CD4-positive, alpha-beta T cell (primary cell): ENCODE data around the gene AAK1. TPM values are rescaled to one million over a fixed set of nuclear protein-coding genes. Genes with fewer than 3 reads are reported as not detected.
A peak's percentile ranks its signal among the peaks of the same experiment; 100 is the strongest.

ENCODE experiments used
- ATAC-seq: fragments of 200-7000 bp; cut with Tn5 transposase; one replicate; pipeline ENCODE4 v1.10.0; 2022; ENCODE audit warnings: mild to moderate bottlenecking; ENCODE audit not compliant: poor library complexity
- CTCF ChIA-PET: fragments of 350-600 bp; sonication (Branson Sonifier 250); formaldehyde crosslinking; loops from one replicate; lab custom pipeline; 2021; ENCODE audit warnings: antibody characterized with exemption, inconsistent platforms; lab: Charles Lee
- POLR2A ChIA-PET: fragments of 350-600 bp; sonication (Branson Sonifier 250); formaldehyde crosslinking; loops from one replicate; lab custom pipeline; 2021; ENCODE audit warnings: antibody characterized with exemption, inconsistent platforms; lab: Charles Lee
- DNase-seq, 14 experiments: peaks; one replicate each; pipeline ENCODE4 v3.0.0-alpha.2; 2013 to 2020; ENCODE audit warnings: mixed read lengths in 2 of 14
- H3K27ac ChIP-seq, 2 donors: one replicate each; pipeline versions ENCODE4 v1.5.1 to v1.7.0; 2013; ENCODE audit warnings: low read length in 2 of 2, low read depth in 1 of 2, mild to moderate bottlenecking in 1 of 2
- H3K27me3 ChIP-seq, 2 experiments: 1 replicate in 1 of 2; 2 replicates in 1 of 2; pipeline versions ENCODE4 v1.6.1 to v1.7.0; 2013; ENCODE audit warnings: low read length in 2 of 2, control low read depth in 1 of 2, mild to moderate bottlenecking in 1 of 2, moderate library complexity in 1 of 2; ENCODE audit not compliant: insufficient read depth in 2 of 2, control insufficient read depth in 1 of 2
- H3K36me3 ChIP-seq: one replicate; pipeline ENCODE4 v1.6.1; 2013; ENCODE audit warnings: low read length, control low read depth; ENCODE audit not compliant: insufficient read depth
- H3K4me1 ChIP-seq: one replicate; pipeline ENCODE4 v1.6.1; 2013; ENCODE audit warnings: low read length, control low read depth; ENCODE audit not compliant: insufficient read depth
- H3K4me3 ChIP-seq: one replicate; pipeline ENCODE4 v1.5.1; 2013; ENCODE audit warnings: mild to moderate bottlenecking, low read length, moderate library complexity
- H3K9me3 ChIP-seq, 2 experiments: 1 replicate in 1 of 2; 2 replicates in 1 of 2; pipeline versions ENCODE4 v1.6.1 to v1.7.0; 2013; ENCODE audit warnings: low read length in 2 of 2, mild to moderate bottlenecking in 2 of 2, control low read depth in 1 of 2, moderate library complexity in 1 of 2; ENCODE audit not compliant: control insufficient read depth in 1 of 2, insufficient read depth in 1 of 2
- H3K27ac Mint-ChIP-seq: one replicate; pipeline ENCODE4 v1.8.0; 2020; ENCODE audit warnings: mixed read lengths
- H3K27me3 Mint-ChIP-seq: one replicate; pipeline ENCODE4 v1.8.0; 2021; ENCODE audit warnings: mixed read lengths
- H3K36me3 Mint-ChIP-seq: one replicate; pipeline ENCODE4 v1.8.0; 2021; ENCODE audit warnings: low read depth, mixed read lengths
- H3K4me1 Mint-ChIP-seq: one replicate; pipeline ENCODE4 v1.8.0; 2021; ENCODE audit warnings: low read depth, mixed read lengths
- H3K4me3 Mint-ChIP-seq: one replicate; pipeline ENCODE4 v1.8.0; 2020; ENCODE audit warnings: mild to moderate bottlenecking, mixed read lengths
- H3K9me3 Mint-ChIP-seq: one replicate; pipeline ENCODE4 v1.8.0; 2020; ENCODE audit warnings: mixed read lengths
- CTCF ChIP-seq: fragments of 200-600 bp; IDR thresholded peaks from one replicate; pipeline ENCODE4 v1.8.0; 2022; ENCODE audit warnings: antibody characterized with exemption, mild to moderate bottlenecking
- intact Hi-C, 2 experiments: fragments of 100-400 bp; cut with DNase I in 1 of 2; cut with micrococcal nuclease in 1 of 2; formaldehyde crosslinking; loops; one replicate each; pipeline versions ENCODE4 v1.15.1 to v1.9.0; 2023 to 2025; cut with DNase I, micrococcal nuclease
- total RNA-seq, 174 experiments: library from RNA in 2 of 174; stranded (reverse) in 2 of 174; gene quantifications; one replicate each; pipeline ENCODE4 v1.2.3 and lab custom pipeline; 2021 to 2026

AAK1 gene
- total RNA-seq, 2 experiments from 2014 or later: 201 to 208 TPM

GRCh38 chr2:69583321-69583833 is 60.2 kb downstream of the AAK1 start:
- H3K36me3 ChIP-seq: peaks cover 5% of the 10 kb centered on the region
- no peak for TF ChIP-seq CTCF
- intact Hi-C loops: loop anchor here in 1 of 2 experiments (5.0 kb wide), 1 partner anchor 34 kb away; no protein-coding TSS in a partner anchor
- DNase-seq (no peak), ATAC-seq (no peak)
- H3K4me1 Mint-ChIP-seq: peaks cover 89% of the 10 kb centered on the region
- no peaks in the 10 kb centered on the region for H3K27me3 Mint-ChIP-seq
- peaks cover 86% of the 10 kb centered on the region for H3K4me1 ChIP-seq
- H3K27ac ChIP-seq: peak overlapping the region in 1 of 2 donors; percentile 9
- no peak overlapping the region for H3K4me3 ChIP-seq
- no peaks in the 10 kb centered on the region for H3K9me3 Mint-ChIP-seq
- ChIA-PET CTCF (interaction anchor here (0.6 to 6.1 kb wide), 6 partner anchors 10 to 67 kb away, joined by 3 to 39 read pairs (median 6); partner anchors contain the start of gene AAK1), POLR2A (interaction anchor here (0.6 to 1.8 kb wide), 8 partner anchors 9 to 115 kb away, joined by 3 to 7 read pairs (median 4); partner anchors contain the start of gene AAK1)
- peak overlapping the region; percentile 49 for H3K4me3 Mint-ChIP-seq
- peaks cover 46% of the 10 kb centered on the region for H3K36me3 Mint-ChIP-seq
- H3K9me3 ChIP-seq: no peaks in the 10 kb centered on the region
- peak overlapping the region; percentile 86 for H3K27ac Mint-ChIP-seq
- no peaks in the 10 kb centered on the region for H3K27me3 ChIP-seq

- DNase-seq (peak in 3 of 14 experiments; percentile 31 to 54 (median 51)), ATAC-seq (peak; percentile 63)
- TF ChIP-seq CTCF: no peak
- Mint-ChIP-seq H3K27ac (peak overlapping the region; percentile 86), H3K36me3 (peaks cover 45% of the 10 kb centered on the region), H3K9me3 (no peaks in the 10 kb centered on the region), H3K4me3 (peak overlapping the region; percentile 49), H3K27me3 (no peaks in the 10 kb centered on the region), H3K4me1 (peaks cover 91% of the 10 kb centered on the region)
- Histone ChIP-seq H3K36me3 (peaks cover 5% of the 10 kb centered on the region), H3K9me3 (no peaks in the 10 kb centered on the region), H3K27me3 (no peaks in the 10 kb centered on the region), H3K4me3 (no peak overlapping the region), H3K4me1 (peaks cover 87% of the 10 kb centered on the region), H3K27ac (no peak overlapping the region)
- intact Hi-C loops: loop anchor here in 1 of 2 experiments (5.0 kb wide), 1 partner anchor 35 kb away; no protein-coding TSS in a partner anchor
- POLR2A ChIA-PET: interaction anchor here (0.6 to 1.8 kb wide), 6 partner anchors 9 to 116 kb away, joined by 3 to 7 read pairs (median 4); partner anchors contain the start of gene AAK1
- CTCF ChIA-PET: interaction anchor here (0.6 to 6.1 kb wide), 6 partner anchors 11 to 142 kb away, joined by 3 to 39 read pairs (median 5); partner anchors contain the start of gene AAK1
Measured at GRCh38 chr2:69582582-69583176, 60.9 kb downstream of the AAK1 start.

- CTCF ChIA-PET: interaction anchor here (0.6 to 6.1 kb wide), 8 partner anchors 11 to 185 kb away, joined by 3 to 39 read pairs (median 3); partner anchors contain the start of gene AAK1
- POLR2A ChIA-PET: interaction anchor here (0.6 to 1.8 kb wide), 5 partner anchors 9 to 235 kb away, joined by 3 to 6 read pairs (median 4); no protein-coding TSS in a partner anchor
- DNase-seq (peak in 3 of 14 experiments; percentile 23 to 49 (median 38)), ATAC-seq (peak; percentile 7)
- intact Hi-C loops: loop anchor here in 1 of 2 experiments (5.0 kb wide), 1 partner anchor 35 kb away; no protein-coding TSS in a partner anchor
- no peaks in the 10 kb centered on the region for H3K9me3 Mint-ChIP-seq
- TF ChIP-seq CTCF: no peak
- no peaks in the 10 kb centered on the region for H3K27me3 ChIP-seq
- H3K4me3 ChIP-seq: no peak overlapping the region
- H3K4me3 Mint-ChIP-seq: peak overlapping the region; percentile 49
- H3K4me1 Mint-ChIP-seq: peaks cover 95% of the 10 kb centered on the region
- no peaks in the 10 kb centered on the region for H3K9me3 ChIP-seq
- H3K36me3 ChIP-seq: peaks cover 5% of the 10 kb centered on the region
- no peak overlapping the region for H3K27ac ChIP-seq
- no peaks in the 10 kb centered on the region for H3K27me3 Mint-ChIP-seq
- peak overlapping the region; percentile 86 for H3K27ac Mint-ChIP-seq
- H3K36me3 Mint-ChIP-seq: peaks cover 45% of the 10 kb centered on the region
- H3K4me1 ChIP-seq: peaks cover 92% of the 10 kb centered on the region
Measured at GRCh38 chr2:69581774-69582581, 61.6 kb downstream of the AAK1 start.
